D721Med (cell line): Measurements from ENCODE around the gene C1QTNF1.
A peak's percentile ranks its signal among the peaks of the same experiment; 100 is the strongest.

Experiments
- DNase-seq: peaks from one replicate; pipeline ENCODE4 v3.0.0; 2011; ENCODE audit warnings: low spot score; ENCODE audit not compliant: insufficient read length
- FAIRE-seq: peaks from 2 replicates; lab custom pipeline; 2011; peaks lifted over from hg19 to GRCh38; lab: Jason Lieb, UNC
- TF ChIP-seq, protein P1 (sequence below): IDR thresholded peaks from 2 replicates; pipeline ENCODE4 v1.5.1; 2012; ENCODE audit warnings: mild to moderate bottlenecking, control low read depth; ENCODE audit not compliant: insufficient read depth; ENCODE audit errors: missing control alignments

The C1QTNF1 gene

DNA sequence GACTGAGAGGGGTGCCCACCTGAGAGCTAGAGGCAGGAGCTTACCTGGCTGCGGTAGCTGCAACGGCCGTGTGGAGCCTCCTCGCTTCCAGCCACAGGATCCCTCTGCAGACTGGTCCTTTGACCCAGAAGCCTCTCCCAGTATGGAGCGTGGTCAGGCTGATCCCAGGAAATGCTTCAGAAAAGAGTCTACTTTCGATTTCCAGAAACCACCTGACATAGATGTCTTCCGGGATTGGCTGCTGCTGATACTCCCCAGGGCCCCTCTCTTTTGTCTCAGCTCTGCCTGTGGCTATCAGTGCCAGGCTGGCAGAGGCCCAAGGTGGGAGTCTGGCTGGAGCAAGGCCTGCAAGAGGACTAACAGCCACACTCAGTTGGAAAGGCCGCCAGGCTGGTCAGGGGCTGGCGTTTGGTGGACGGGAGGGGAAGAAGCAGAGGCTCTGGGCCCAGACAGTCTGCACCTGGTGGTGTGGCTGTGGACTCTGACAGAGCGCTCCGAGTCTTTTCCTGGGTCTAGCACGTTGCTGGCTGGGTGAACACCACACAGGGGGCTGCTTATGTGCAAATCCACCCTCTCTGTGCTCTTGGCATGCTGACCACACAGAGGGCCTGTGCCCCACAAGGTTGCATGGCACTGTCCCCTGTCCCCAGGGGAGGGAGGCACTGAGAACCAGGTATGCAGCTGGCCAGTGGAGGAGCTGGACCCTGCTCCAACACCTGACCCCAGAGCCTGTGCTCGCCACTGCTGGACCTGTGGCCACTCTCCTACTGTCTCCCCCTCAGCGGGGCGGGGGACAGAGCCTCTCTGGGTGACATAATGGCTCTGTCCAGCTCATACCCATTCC, 44.0 kb upstream of the C1QTNF1 start, which contains the start of gene LGALS3BP:
Gene LGALS3BP (minus strand): TSS at position 144 of the 844 bp plus-strand sequence. CDS start 2,732 bp downstream, outside the sequence.
- TF ChIP-seq, protein P1, sequence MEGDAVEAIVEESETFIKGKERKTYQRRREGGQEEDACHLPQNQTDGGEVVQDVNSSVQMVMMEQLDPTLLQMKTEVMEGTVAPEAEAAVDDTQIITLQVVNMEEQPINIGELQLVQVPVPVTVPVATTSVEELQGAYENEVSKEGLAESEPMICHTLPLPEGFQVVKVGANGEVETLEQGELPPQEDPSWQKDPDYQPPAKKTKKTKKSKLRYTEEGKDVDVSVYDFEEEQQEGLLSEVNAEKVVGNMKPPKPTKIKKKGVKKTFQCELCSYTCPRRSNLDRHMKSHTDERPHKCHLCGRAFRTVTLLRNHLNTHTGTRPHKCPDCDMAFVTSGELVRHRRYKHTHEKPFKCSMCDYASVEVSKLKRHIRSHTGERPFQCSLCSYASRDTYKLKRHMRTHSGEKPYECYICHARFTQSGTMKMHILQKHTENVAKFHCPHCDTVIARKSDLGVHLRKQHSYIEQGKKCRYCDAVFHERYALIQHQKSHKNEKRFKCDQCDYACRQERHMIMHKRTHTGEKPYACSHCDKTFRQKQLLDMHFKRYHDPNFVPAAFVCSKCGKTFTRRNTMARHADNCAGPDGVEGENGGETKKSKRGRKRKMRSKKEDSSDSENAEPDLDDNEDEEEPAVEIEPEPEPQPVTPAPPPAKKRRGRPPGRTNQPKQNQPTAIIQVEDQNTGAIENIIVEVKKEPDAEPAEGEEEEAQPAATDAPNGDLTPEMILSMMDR: no peak

DNA sequence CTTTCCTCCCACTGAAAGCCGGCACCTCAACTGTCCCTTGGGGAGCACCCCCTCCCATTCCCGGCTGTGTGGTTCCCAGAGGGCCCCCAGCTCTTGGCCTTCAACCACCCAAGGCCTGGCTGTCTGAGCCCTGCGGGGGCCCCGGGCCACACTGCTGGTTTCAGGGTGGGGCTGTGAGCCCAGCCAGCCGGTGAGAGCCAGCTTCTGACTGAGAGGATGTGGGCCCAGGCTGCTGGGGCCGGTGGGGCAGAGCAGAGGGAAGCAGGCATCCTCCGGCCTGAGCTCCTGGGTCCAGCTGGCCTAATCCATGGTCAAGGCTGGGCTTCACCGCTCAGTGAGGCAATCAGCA, 43.4 kb upstream of the C1QTNF1 start:
- DNase-seq: no peak

More for the DNA sequence above, 44.0 kb upstream of the C1QTNF1 start, which contains the start of gene LGALS3BP:
- FAIRE-seq (no peak), DNase-seq (no peak)

DNA sequence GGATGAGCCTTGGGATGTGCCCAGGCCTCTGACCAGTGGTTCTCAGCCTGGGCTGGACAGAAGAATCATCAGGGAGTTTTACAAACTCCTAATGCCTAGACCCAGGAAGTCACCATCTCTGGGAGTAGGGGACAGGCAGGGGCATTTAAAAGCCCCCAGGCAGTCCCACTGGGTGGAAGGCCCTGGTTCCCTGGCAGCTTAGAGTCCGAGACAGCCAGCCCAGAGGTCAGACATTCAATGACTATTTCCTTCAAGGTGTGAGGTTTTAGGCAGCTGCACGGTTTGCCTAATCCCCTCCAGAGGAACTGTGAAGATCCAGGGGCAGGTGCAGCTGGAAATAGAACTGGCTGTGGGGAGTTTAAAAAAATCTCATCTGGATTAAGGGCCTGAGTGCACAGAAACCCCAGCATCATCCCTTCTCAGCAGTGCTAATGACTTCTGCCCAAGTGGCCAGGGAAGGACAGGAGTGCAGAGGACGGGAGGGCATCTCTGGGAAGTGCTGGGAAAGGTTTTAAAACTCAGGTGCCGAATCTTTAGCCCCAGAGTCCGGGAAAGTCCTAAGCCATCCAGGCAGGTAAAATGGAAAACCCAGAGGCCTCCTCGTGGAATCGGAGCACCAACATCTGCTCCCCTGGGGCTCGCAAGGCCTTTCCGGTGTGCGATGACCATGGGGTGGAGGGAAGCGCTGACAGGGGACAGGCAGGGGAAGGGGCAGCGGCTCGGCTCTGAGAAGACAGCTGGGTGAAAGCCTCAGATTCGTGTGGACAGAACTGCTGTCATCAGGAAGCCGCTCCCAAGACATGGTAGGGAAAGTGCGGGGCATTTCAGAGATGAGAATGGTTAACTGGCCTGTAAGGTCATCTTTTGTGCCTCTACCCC, 42.7 kb upstream of the C1QTNF1 start:
- FAIRE-seq (peak; percentile 35), DNase-seq (peak; percentile 97)
- TF ChIP-seq, protein P1: no peak

More for the DNA sequence above, 43.4 kb upstream of the C1QTNF1 start:
- TF ChIP-seq, protein P1: no peak
- no peak for FAIRE-seq

DNA sequence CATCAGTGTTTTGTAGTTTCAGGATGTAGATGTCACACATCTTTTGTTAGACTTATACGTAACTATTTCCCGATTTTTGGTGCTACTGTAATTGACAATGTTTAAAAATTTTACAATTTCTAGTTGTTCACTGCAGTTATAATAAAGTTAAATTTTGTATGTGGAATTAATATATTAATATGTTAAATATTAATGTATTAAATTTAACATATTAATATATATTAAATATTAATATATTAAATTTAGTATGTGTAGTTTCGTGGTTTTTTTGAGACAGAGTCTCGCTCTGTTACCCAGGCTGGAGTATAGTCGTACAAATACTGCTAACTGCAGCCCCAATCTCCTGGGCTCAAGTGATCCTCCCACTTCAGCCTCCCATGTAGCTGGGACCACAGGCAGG, 38.6 kb upstream of the C1QTNF1 start:
- FAIRE-seq (no peak), DNase-seq (no peak)
- TF ChIP-seq, protein P1: no peak

DNA sequence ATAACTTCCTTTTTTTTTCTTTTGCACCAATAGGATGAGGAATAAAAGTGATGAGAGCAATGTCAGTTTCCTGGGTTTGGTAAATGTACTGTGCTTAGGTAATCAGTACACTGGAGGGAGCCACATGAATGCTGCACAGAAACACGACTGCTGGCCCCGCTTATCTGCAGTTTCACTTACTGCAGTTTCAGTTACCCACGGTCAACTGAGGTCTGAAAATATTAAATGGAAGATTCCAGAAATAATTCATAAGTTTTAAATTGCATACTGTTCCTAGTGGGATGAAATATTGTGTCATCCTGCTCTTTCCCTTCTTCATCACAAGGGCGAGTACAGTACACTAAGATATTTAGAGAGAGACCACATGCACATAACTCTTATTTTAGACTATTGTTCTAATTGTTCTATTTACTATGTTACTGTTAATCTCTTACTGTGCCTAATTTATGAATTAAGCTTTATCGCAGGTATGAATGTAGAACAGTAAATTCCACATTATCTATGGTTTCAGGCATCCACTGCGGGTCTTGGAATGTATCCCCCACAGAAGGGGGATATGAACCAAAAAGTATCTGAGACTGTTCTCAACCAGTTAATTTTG, 37.8 kb upstream of the C1QTNF1 start:
- TF ChIP-seq, protein P1: peak; percentile 12
- FAIRE-seq (no peak), DNase-seq (no peak)

DNA sequence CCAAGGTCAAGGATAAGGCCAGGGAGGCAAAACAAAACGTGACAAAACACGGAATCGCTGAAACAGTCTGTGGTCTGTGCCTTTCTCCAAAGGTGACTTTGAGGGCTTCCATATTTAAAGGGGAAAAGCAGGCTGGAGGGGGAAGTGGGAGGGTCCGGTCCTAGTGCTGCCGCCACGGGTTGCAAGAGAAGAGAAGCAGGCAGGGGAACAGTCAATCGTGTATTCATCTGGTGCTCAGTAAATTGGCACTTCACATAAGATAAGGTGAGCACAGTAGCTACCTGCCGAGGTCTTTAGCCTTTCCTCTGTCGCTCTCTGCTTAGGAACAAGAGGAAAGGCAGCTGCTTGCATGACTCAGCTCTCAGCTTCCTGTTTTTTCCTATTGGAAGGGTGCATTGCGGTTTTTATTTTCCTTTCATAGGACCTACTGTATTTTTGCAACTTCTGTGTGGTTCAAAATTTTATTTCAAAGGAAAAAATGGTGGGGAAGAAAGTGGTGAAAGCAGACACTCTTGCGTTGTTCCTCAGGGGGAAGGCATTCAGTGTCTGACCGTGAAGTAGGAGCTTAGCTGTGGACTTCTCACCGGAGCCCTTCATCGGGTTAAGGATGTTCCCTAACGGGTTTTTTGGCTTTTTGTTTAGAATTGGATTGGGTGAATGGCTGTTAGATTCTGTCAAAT, 37.2 kb upstream of the C1QTNF1 start:
- no peak for FAIRE-seq

More for the DNA sequence above, 37.2 kb upstream of the C1QTNF1 start:
- TF ChIP-seq, protein P1: no peak
- DNase-seq: no peak
